HG03060 (cell line): ENCODE data around the gene IFNGR1.

Experiments
- ATAC-seq: cut with Tn5 transposase; IDR thresholded peaks from one replicate; pipeline ENCODE4 v1.9.1; 2021; ENCODE audit warnings: low read depth, moderate number of reproducible peaks; ENCODE audit not compliant: unreplicated experiment

IFNGR1 gene

GRCh38 chr6:137160763-137161162 is 58.4 kb downstream of the IFNGR1 start:
- ATAC-seq, result no peak

- ATAC-seq, result no peak
Observed at GRCh38 chr6:137159912-137160311, 59.3 kb downstream of the IFNGR1 start.

- ATAC-seq, result no peak
Observed at GRCh38 chr6:137157601-137158000, 61.6 kb downstream of the IFNGR1 start.

DNA sequence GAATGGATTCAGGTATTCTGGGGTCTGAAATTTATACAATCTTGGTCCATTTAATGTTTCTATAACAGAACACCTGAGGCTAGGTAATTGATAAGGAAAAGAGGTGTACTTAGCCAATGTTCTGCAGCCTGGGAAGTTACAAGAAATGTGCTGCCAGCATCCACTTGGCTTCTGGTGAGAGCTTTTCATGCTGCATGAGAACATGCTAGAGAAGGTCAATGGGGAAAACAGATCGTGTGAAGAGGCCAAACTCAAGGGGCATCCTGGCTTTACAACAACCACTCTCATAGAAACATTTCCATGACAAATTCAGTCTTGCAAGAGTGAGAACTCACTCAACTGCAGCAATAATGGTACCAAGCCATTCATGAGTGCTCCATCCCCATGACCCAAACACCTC is 62.5 kb downstream of the IFNGR1 start:
- ATAC-seq, result no peak

GRCh38 chr6:137155830-137156229 is 63.4 kb downstream of the IFNGR1 start:
- no peak for ATAC-seq

- ATAC-seq, result no peak
Observed at GRCh38 chr6:137150072-137150471, 69.1 kb downstream of the IFNGR1 start.

DNA sequence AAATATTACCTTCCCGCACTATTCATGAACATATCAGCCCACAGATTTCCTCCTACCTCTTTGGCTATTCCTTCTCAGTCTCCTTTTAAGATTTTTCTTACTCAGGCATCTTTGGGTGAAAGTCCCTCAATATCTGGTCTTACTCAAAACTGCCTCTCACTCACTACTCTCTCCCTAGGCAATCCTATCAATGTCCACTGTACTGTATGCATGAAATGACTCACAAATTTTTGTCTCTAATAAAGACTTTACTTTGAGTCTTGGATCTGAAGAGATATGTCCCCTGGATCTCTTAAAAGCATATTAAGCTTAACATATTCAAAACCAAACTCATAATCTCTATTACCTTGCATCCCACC is 70.2 kb downstream of the IFNGR1 start:
- no peak for ATAC-seq

DNA sequence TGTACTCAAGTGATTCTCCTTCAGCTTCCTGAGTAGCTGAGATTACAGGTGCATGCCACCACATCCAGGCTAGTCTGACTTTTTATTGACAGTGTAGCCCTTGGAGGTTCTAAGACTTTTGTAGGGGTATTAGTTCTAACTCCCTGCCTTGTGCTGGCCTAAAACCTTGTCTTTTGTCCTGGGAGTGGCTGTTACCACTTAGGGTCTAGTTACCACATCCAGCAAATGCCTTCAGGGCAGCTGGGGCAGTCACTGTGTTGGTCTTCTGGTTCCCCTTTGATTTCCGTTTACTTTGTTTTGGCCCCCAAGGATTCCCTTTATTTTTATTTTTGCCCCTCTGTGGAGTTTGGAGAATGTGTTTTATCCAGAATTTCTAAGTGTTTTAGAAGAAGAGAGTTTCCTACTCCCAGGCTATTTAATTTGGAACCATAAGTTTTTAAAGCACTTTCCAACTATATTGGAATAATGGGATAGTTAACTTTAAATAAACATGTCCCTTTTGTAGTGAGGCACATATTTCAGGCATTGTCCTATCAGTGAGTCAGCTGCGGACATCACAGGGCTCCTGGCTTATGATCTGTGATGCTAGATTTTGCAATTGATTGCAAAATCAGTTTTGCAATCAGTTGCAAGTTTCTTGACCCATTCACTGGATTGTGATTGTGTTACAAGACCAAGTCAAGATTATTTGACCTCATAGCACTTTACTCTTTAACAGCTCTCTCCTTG is 70.7 kb downstream of the IFNGR1 start:
- ATAC-seq, result no peak
